Heart left ventricle (tissue), 13 donors: ENCODE data around the gene CDC23.

ENCODE experiments used
- POLR2A ChIP-seq, 2 donors: fragments of 450-650 bp; IDR thresholded peaks; one replicate each; pipeline ENCODE4 v1.6.1; 2017; ENCODE audit warnings: antibody characterized with exemption in 2 of 2, mild to moderate bottlenecking in 2 of 2, moderate library complexity in 2 of 2
- TF ChIP-seq, protein P1 (sequence below), 12 donors: fragments of 200-600 bp; sonication (generic) in 4 of 12; IDR thresholded peaks; one replicate each; pipeline versions ENCODE4 v1.5.0 to v1.8.0; 2018 to 2022; ENCODE audit warnings: antibody characterized with exemption in 12 of 12, mild to moderate bottlenecking in 5 of 12
- donor health status: ischemic (EF 13 %, LVEDD 7.1; RV severe dilation, severe dysfunction).
- donor health status: DM: no; HTN: yes; CAD: no.
- donor health status: DM: no; HTN: no; CAD: no.
- donor health status: ischemic (EF 25% LVEDD 6.9; RV normal size, moderate dysfunction).
- donor health status: ischemic (EF 25% LVEDD 5.7; RV mildly dilated, moderate dysfunction).
- donor health status: ischemic (EF 35%, LVEDD 5.7; RV mildly dilated, moderate dysfunction).
- donor health status: nonischemic (EF 11% LVEDD 7.7; RV severe dilation, severe dysfunction).
- donor health status: DM: yes; HTN: yes; CAD: no.
- donor health status: PGD.
- donor health status: ischemic (EF 29% LVEDD 5.4; RV normal size, mild dysfunction).
- donor health status: nonischemic (EF 23%, LVEDD 6.1; RV moderate dilation, normal function).

DNA sequence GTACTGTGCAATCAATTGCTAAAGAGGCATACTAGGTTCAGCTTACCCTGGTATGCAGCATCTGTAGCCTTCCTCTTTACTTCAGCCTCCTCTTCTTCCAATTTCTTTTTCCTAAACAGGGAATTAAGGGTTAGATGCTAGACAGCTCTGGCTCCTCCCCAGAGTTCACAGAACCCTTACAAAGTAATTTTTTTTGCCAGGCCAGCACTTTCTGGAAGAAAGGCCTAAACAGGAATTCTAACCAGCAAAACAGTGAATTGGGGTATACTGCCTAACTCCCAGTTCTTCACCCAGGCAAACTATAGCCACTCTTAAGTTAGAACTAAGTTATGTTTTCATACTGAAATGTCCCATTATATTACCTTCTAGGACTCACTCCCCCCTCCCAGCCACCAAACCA lies 42.8 kb downstream of the CDC23 start:
- TF ChIP-seq, protein P1, sequence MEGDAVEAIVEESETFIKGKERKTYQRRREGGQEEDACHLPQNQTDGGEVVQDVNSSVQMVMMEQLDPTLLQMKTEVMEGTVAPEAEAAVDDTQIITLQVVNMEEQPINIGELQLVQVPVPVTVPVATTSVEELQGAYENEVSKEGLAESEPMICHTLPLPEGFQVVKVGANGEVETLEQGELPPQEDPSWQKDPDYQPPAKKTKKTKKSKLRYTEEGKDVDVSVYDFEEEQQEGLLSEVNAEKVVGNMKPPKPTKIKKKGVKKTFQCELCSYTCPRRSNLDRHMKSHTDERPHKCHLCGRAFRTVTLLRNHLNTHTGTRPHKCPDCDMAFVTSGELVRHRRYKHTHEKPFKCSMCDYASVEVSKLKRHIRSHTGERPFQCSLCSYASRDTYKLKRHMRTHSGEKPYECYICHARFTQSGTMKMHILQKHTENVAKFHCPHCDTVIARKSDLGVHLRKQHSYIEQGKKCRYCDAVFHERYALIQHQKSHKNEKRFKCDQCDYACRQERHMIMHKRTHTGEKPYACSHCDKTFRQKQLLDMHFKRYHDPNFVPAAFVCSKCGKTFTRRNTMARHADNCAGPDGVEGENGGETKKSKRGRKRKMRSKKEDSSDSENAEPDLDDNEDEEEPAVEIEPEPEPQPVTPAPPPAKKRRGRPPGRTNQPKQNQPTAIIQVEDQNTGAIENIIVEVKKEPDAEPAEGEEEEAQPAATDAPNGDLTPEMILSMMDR (IDR thresholded peaks at IDR 0.05): no peak
- no peak for TF ChIP-seq POLR2A (IDR thresholded peaks at IDR 0.05)
